ENCODE results near the gene RNF11. TPM values are rescaled to one million over a fixed set of nuclear protein-coding genes. Genes with fewer than 3 reads are reported as not detected.

The RNF11 gene
- polyA plus RNA-seq, 1 donor (not counting 4 experiments of a cell fraction or from before 2014, with no cell fraction given), result 113 TPM

- no peaks in the 10 kb centered on the region for H4K20me1 ChIP-seq (ENCODE audit: control insufficient read depth, extremely low read depth, insufficient read depth, low read length)
- H3K9me3 ChIP-seq (ENCODE audit: control insufficient read depth, low read depth, low read length), result no peaks in the 10 kb centered on the region
- dilution Hi-C loops (cut with MboI; ENCODE audit: extremely low pct_ligation_motif_present, low sequenced_read_pairs), result no loop called here
- H3K4me1 ChIP-seq (ENCODE audit: control insufficient read depth, extremely low read depth, insufficient read depth, low read length), result no peaks in the 10 kb centered on the region
- H3K4me2 ChIP-seq (ENCODE audit: control insufficient read depth, extremely low read depth, insufficient read depth, low read depth, low read length), result no peak overlapping the region
- H3K4me3 ChIP-seq (ENCODE audit: control insufficient read depth in 2 of 3, extremely low read depth in 1 of 3, insufficient read depth in 2 of 3, low read depth in 1 of 3, low read length in 3 of 3), result no peak overlapping the region
- H3K79me2 ChIP-seq (ENCODE audit: control insufficient read depth, insufficient read depth, low read length), result no peaks in the 10 kb centered on the region
- H3K9ac ChIP-seq (ENCODE audit: control insufficient read depth, extremely low read depth, insufficient read depth, low read length), result no peak overlapping the region
- no peak for DNase-seq (ENCODE audit: low read depth, low spot score)
- no peaks in the 10 kb centered on the region for H3K36me3 ChIP-seq (ENCODE audit: control insufficient read depth in 2 of 2, extremely low read depth in 1 of 2, insufficient read depth in 2 of 2, low read length in 2 of 2)
- TF ChIP-seq, protein P1, sequence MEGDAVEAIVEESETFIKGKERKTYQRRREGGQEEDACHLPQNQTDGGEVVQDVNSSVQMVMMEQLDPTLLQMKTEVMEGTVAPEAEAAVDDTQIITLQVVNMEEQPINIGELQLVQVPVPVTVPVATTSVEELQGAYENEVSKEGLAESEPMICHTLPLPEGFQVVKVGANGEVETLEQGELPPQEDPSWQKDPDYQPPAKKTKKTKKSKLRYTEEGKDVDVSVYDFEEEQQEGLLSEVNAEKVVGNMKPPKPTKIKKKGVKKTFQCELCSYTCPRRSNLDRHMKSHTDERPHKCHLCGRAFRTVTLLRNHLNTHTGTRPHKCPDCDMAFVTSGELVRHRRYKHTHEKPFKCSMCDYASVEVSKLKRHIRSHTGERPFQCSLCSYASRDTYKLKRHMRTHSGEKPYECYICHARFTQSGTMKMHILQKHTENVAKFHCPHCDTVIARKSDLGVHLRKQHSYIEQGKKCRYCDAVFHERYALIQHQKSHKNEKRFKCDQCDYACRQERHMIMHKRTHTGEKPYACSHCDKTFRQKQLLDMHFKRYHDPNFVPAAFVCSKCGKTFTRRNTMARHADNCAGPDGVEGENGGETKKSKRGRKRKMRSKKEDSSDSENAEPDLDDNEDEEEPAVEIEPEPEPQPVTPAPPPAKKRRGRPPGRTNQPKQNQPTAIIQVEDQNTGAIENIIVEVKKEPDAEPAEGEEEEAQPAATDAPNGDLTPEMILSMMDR (optimal IDR thresholded peaks at IDR 0.05 in 1 of 3, IDR thresholded peaks at IDR 0.05 in 1 of 3, conservative IDR thresholded peaks at IDR 0.05 in 1 of 3; ENCODE audit: extremely low read depth in 1 of 3, insufficient read depth in 2 of 3, low read length in 3 of 3), result no peak
- no peak for TF ChIP-seq EZH2 (IDR thresholded peaks at IDR 0.05; ENCODE audit: low read length)
- no peak overlapping the region for H2AFZ ChIP-seq (ENCODE audit: control insufficient read depth, low read length)
- no peak for FAIRE-seq
- no peaks in the 10 kb centered on the region for H3K27me3 ChIP-seq (ENCODE audit: control insufficient read depth, extremely low read depth, insufficient read depth, low read length)
- H3K9me1 ChIP-seq (ENCODE audit: control insufficient read depth, extremely low read depth, insufficient read depth, low read length), result no peaks in the 10 kb centered on the region
- no peak overlapping the region for H3K27ac ChIP-seq (ENCODE audit: control insufficient read depth, insufficient read depth, low read length)
Observed at GRCh38 chr1:51288578-51288977, 52.5 kb downstream of the RNF11 start.

DNA sequence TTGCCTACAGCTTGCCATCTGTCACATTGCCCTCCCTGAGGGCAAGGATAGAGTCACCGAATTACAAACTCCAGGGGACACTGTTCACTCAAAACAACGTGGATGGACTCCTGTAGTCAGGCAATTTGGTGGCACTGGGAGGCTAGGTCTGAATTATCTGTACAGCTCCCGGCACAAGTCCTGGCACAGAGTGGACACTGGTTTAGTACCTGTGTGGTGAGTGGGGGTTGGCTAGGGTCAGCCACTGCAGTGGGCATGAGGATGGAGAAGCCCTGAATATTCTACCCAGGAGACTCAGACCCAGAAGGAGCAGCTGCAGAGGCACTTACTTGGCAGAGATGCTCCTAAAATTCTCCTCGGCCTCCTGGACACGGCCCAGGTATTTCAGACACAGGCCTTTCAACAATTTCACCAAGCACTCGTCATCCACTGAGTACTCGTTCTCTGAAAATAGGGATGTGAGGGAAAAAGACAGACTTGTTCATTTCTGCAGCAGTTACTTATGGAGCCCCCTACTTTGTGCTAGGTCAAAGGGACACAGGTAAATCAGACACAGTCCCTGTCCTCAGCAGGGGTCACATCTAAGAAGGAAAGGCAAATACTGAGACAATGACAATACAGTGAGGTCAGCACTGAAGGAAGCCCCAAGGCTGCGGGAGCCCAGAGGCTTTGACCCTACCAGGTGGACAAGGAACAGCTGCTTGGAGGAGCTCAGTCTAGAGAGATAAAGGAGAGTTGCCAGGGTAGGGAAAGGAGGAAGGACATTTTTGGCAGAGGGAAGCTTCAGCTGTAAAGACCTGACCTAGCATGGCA is 53.8 kb downstream of the RNF11 start:
- Histone ChIP-seq H3K4me2 (ENCODE audit: control insufficient read depth, extremely low read depth, insufficient read depth, low read depth, low read length) (no peak overlapping the region), H3K36me3 (ENCODE audit: control insufficient read depth in 2 of 2, extremely low read depth in 1 of 2, insufficient read depth in 2 of 2, low read length in 2 of 2) (no peaks in the 10 kb centered on the region), H3K27me3 (ENCODE audit: control insufficient read depth, extremely low read depth, insufficient read depth, low read length) (no peaks in the 10 kb centered on the region), H2AFZ (ENCODE audit: control insufficient read depth, low read length) (no peak overlapping the region), H3K9me3 (ENCODE audit: control insufficient read depth, low read depth, low read length) (no peaks in the 10 kb centered on the region), H3K27ac (ENCODE audit: control insufficient read depth, insufficient read depth, low read length) (no peak overlapping the region), H3K9me1 (ENCODE audit: control insufficient read depth, extremely low read depth, insufficient read depth, low read length) (no peaks in the 10 kb centered on the region), H4K20me1 (ENCODE audit: control insufficient read depth, extremely low read depth, insufficient read depth, low read length) (no peaks in the 10 kb centered on the region), H3K4me3 (ENCODE audit: control insufficient read depth in 2 of 3, extremely low read depth in 1 of 3, insufficient read depth in 2 of 3, low read depth in 1 of 3, low read length in 3 of 3) (no peak overlapping the region), H3K4me1 (ENCODE audit: control insufficient read depth, extremely low read depth, insufficient read depth, low read length) (no peaks in the 10 kb centered on the region), H3K9ac (ENCODE audit: control insufficient read depth, extremely low read depth, insufficient read depth, low read length) (no peak overlapping the region), H3K79me2 (ENCODE audit: control insufficient read depth, insufficient read depth, low read length) (no peaks in the 10 kb centered on the region)
- no peak for FAIRE-seq
- no peak for TF ChIP-seq EZH2 (IDR thresholded peaks at IDR 0.05; ENCODE audit: low read length)
- TF ChIP-seq, protein P1 (optimal IDR thresholded peaks at IDR 0.05 in 1 of 3, IDR thresholded peaks at IDR 0.05 in 1 of 3, conservative IDR thresholded peaks at IDR 0.05 in 1 of 3; ENCODE audit: extremely low read depth in 1 of 3, insufficient read depth in 2 of 3, low read length in 3 of 3), result no peak
- dilution Hi-C loops (cut with MboI; ENCODE audit: extremely low pct_ligation_motif_present, low sequenced_read_pairs), result no loop called here
- no peak for DNase-seq (ENCODE audit: low read depth, low spot score)
